Skeletal muscle tissue (tissue), 4 donors: ENCODE data around the gene SLC13A5. TPM values are rescaled to one million over a fixed set of nuclear protein-coding genes. Genes with fewer than 3 reads are reported as not detected.

Experiments
- H3K27ac ChIP-seq: one replicate; pipeline ENCODE4 v1.7.0; 2013; ENCODE audit warnings: mild to moderate bottlenecking, low read depth, low read length, inconsistent platforms
- H3K27me3 ChIP-seq, 3 donors: one replicate each; pipeline ENCODE4 v1.7.0; 2013; ENCODE audit warnings: low read length in 3 of 3; ENCODE audit not compliant: control insufficient read depth in 3 of 3, insufficient read depth in 3 of 3
- H3K36me3 ChIP-seq, 3 donors: one replicate each; pipeline ENCODE4 v1.7.0; 2013; ENCODE audit warnings: low read length in 3 of 3; ENCODE audit not compliant: control insufficient read depth in 3 of 3, insufficient read depth in 3 of 3
- H3K4me1 ChIP-seq, 3 donors: one replicate each; pipeline ENCODE4 v1.7.0; 2013; ENCODE audit warnings: low read length in 3 of 3, mild to moderate bottlenecking in 3 of 3; ENCODE audit not compliant: control insufficient read depth in 3 of 3, insufficient read depth in 3 of 3
- H3K4me3 ChIP-seq, 3 donors: one replicate each; pipeline ENCODE4 v1.7.0; 2013; ENCODE audit warnings: low read length in 3 of 3
- H3K9ac ChIP-seq, 3 donors: one replicate each; pipeline ENCODE4 v1.7.0; 2013; ENCODE audit warnings: low read length in 3 of 3, mild to moderate bottlenecking in 3 of 3, moderate library complexity in 2 of 3, low read depth in 1 of 3
- H3K9me3 ChIP-seq, 3 donors: one replicate each; pipeline ENCODE4 v1.7.0; 2013; ENCODE audit warnings: low read length in 3 of 3; ENCODE audit not compliant: control insufficient read depth in 3 of 3
- total RNA-seq: library from RNA; depleted of rRNA; stranded (reverse); fragments of >200 nt; gene quantifications from one replicate; pipeline ENCODE4 v1.2.3, GENCODE V29; 2014
- donor health status: Osteomylitis.

The SLC13A5 gene
- total RNA-seq, 1 donor from 2014 or later: not detected

GRCh38 chr17:6690641-6691040, 22.5 kb downstream of the SLC13A5 start:
- Histone ChIP-seq H3K9ac (no peak overlapping the region), H3K27ac (no peak overlapping the region), H3K9me3 (no peaks in the 10 kb centered on the region), H3K4me1 (no peaks in the 10 kb centered on the region), H3K4me3 (no peak overlapping the region), H3K27me3 (peaks cover 7 to 30% (median 13%) of the 10 kb centered on the region in 3 donors), H3K36me3 (no peaks in the 10 kb centered on the region)

- H3K36me3 ChIP-seq: no peaks in the 10 kb centered on the region
- H3K4me3 ChIP-seq: no peak overlapping the region
- H3K9ac ChIP-seq: no peak overlapping the region
- H3K27ac ChIP-seq: no peak overlapping the region
- peaks cover 13 to 38% (median 26%) of the 10 kb centered on the region in 3 donors for H3K27me3 ChIP-seq
- no peaks in the 10 kb centered on the region for H3K9me3 ChIP-seq
- no peaks in the 10 kb centered on the region for H3K4me1 ChIP-seq
Observed at GRCh38 chr17:6688944-6689343, 24.2 kb downstream of the SLC13A5 start.

GRCh38 chr17:6686026-6686425, 27.1 kb downstream of the SLC13A5 start:
- peaks cover 11 to 38% (median 26%) of the 10 kb centered on the region in 3 donors for H3K27me3 ChIP-seq
- no peaks in the 10 kb centered on the region for H3K36me3 ChIP-seq
- H3K9ac ChIP-seq: no peak overlapping the region
- no peaks in the 10 kb centered on the region for H3K9me3 ChIP-seq
- no peaks in the 10 kb centered on the region for H3K4me1 ChIP-seq
- H3K4me3 ChIP-seq: no peak overlapping the region
- no peak overlapping the region for H3K27ac ChIP-seq

GRCh38 chr17:6684881-6685767, 28.0 kb downstream of the SLC13A5 start:
- H3K4me3 ChIP-seq: no peak overlapping the region
- H3K27ac ChIP-seq: no peak overlapping the region
- H3K9ac ChIP-seq: no peak overlapping the region
- H3K36me3 ChIP-seq: no peaks in the 10 kb centered on the region
- H3K4me1 ChIP-seq: no peaks in the 10 kb centered on the region
- no peaks in the 10 kb centered on the region for H3K9me3 ChIP-seq
- H3K27me3 ChIP-seq: peaks cover 11 to 31% (median 21%) of the 10 kb centered on the region in 3 donors

- Histone ChIP-seq H3K36me3 (no peaks in the 10 kb centered on the region), H3K27me3 (peaks cover 11 to 31% (median 21%) of the 10 kb centered on the region in 3 donors), H3K4me3 (no peak overlapping the region), H3K27ac (no peak overlapping the region), H3K4me1 (no peaks in the 10 kb centered on the region), H3K9me3 (no peaks in the 10 kb centered on the region), H3K9ac (no peak overlapping the region)
Observed at GRCh38 chr17:6684460-6684783, 28.7 kb downstream of the SLC13A5 start.

DNA sequence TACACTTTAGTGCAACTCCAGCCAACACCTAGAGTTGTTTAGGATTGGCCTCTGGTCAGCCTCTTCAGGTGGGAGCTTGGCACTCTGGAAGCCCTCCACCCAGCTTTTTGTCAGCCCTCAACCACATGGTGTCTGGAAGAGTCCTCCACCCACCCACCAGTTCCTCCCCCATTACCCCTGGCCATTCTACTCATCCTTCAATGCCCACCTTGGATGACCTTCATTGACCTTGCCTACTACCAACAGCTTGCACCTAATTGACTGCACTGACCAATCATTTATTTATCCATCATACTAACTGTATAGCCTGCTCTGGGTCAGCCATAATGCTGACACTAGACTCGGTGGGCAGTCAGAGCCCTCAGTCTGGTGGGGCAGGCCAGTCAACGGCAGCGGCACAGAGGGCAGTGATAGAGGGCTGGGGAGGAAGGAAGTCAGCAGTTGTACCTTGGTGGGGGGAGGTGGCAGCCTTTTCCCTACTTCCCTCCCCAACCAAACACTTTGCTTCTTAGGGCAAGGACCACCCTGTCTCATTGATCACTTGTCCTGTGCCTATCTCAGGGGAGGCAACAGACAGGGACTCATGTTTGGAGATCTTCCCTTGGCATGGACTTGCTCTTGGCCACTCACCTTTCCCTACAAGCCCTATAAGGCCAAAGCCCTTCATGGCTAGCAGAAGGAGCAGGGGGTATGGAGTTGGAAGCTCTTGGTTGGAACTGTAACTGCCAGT, 29.3 kb downstream of the SLC13A5 start:
- Histone ChIP-seq H3K4me3 (no peak overlapping the region), H3K27me3 (peaks cover 11 to 33% (median 25%) of the 10 kb centered on the region in 3 donors), H3K27ac (no peak overlapping the region), H3K36me3 (no peaks in the 10 kb centered on the region), H3K9ac (no peak overlapping the region), H3K9me3 (no peaks in the 10 kb centered on the region), H3K4me1 (no peaks in the 10 kb centered on the region)

DNA sequence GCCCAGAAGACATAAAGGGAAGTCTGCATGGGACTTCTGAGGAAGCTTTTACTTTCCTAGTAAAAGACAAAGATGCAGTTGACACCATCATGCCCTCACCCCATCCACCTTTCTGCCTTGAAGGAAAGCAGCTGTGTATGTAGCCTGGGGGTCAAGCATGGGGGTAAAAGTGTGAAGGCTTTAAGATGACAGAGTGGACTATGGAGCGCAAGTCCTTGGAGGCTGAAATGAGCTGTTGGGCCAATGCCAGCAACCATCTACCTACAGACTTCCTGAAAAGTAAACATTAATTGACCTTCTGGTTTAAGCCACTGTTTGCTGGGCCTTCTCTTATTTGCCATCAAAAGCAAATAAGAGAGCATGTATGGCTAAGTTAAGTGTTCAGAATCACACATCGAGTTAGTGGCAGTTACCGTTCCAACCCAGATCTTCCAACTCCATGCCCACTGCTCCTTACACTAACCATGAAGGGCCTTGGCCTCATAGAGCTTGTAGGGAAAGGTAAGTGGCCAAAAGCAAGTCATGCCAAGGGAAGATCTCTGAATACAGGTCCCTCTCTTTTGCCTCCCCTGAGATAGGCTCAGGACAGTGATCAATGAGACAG, 30.0 kb downstream of the SLC13A5 start:
- no peak overlapping the region for H3K4me3 ChIP-seq
- no peak overlapping the region for H3K9ac ChIP-seq
- H3K36me3 ChIP-seq: no peaks in the 10 kb centered on the region
- no peak overlapping the region for H3K27ac ChIP-seq
- H3K4me1 ChIP-seq: no peaks in the 10 kb centered on the region
- H3K9me3 ChIP-seq: no peaks in the 10 kb centered on the region
- peaks cover 18 to 40% (median 32%) of the 10 kb centered on the region in 3 donors for H3K27me3 ChIP-seq

GRCh38 chr17:6682339-6682738, 30.8 kb downstream of the SLC13A5 start:
- H3K9ac ChIP-seq: no peak overlapping the region
- H3K4me1 ChIP-seq: peaks cover 0 to 5% (median 0%) of the 10 kb centered on the region in 3 donors
- H3K36me3 ChIP-seq: no peaks in the 10 kb centered on the region
- no peak overlapping the region for H3K4me3 ChIP-seq
- peaks cover 22 to 42% (median 38%) of the 10 kb centered on the region in 3 donors for H3K27me3 ChIP-seq
- H3K9me3 ChIP-seq: no peaks in the 10 kb centered on the region
- H3K27ac ChIP-seq: no peak overlapping the region

DNA sequence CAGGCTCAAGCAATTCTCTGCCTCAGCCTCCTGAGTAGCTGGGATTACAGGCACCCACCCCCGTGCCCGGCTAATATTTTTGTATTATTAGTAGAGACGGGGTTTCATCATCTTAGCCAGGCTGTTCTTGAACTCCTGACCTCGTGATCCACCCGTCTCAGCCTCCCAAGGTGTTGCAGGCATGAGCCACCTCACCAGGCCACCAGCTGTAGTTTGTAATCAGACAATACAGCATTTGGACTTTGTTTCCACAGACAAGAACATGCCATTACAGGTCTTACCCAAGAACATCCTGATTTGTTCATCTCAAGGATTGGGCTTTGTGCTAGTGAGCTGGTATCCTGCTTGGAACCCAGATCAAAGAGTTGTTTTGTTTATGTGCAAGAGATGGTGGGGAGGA, 31.5 kb downstream of the SLC13A5 start:
- H3K36me3 ChIP-seq: no peaks in the 10 kb centered on the region
- H3K27ac ChIP-seq: no peak overlapping the region
- H3K4me1 ChIP-seq: peaks cover 0 to 10% (median 3%) of the 10 kb centered on the region in 3 donors
- no peak overlapping the region for H3K9ac ChIP-seq
- no peak overlapping the region for H3K4me3 ChIP-seq
- no peaks in the 10 kb centered on the region for H3K9me3 ChIP-seq
- H3K27me3 ChIP-seq: peaks cover 22 to 42% (median 36%) of the 10 kb centered on the region in 3 donors

DNA sequence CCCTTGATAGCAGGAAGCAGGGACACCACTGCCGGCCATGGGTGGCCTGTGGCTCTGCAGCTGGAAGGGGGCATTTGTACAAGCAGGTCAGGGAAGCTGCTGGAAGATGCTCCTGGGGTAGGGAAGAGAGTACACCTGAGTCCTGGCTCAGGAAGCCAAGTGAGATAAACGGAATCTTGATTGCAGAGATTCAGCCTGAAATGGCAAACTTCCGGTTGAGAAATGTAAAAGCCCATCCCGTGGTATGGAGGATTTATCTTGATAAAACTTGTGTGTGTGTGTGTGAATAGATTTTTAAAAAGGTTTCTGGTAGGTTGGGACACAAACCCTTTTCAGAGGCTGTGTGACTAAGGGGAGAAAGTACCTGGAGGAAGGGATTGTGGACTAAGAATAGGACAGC, 32.0 kb downstream of the SLC13A5 start:
- peaks cover 0 to 10% (median 3%) of the 10 kb centered on the region in 3 donors for H3K4me1 ChIP-seq
- no peak overlapping the region for H3K27ac ChIP-seq
- no peaks in the 10 kb centered on the region for H3K9me3 ChIP-seq
- H3K4me3 ChIP-seq: no peak overlapping the region
- H3K36me3 ChIP-seq: no peaks in the 10 kb centered on the region
- no peak overlapping the region for H3K9ac ChIP-seq
- H3K27me3 ChIP-seq: peaks cover 22 to 42% (median 37%) of the 10 kb centered on the region in 3 donors
